C4-2B (cell line): ENCODE results near the gene PPP1CA.

Experiments
- CTCF ChIP-seq: fragments of 450-650 bp; conservative IDR thresholded peaks from 2 replicates; pipeline ENCODE4 v1.5.1; 2017; ENCODE audit warnings: mild to moderate bottlenecking
- ZFX ChIP-seq: fragments of 450-650 bp; IDR thresholded peaks from 2 replicates; pipeline ENCODE4 v1.6.1; 2017

GRCh38 chr11:67369801-67370284 is 31.8 kb downstream of the PPP1CA start:
- TF ChIP-seq CTCF (no peak), ZFX (no peak)
